GM19035 (cell line): ENCODE measurements around the gene ABCB4.

ENCODE experiments used
- ATAC-seq: cut with Tn5 transposase; IDR thresholded peaks from one replicate; pipeline ENCODE4 v1.9.1; 2021; ENCODE audit not compliant: unreplicated experiment

Gene ABCB4

GRCh38 chr7:87475359-87476178, at the start of gene ABCB4:
Gene ABCB4, minus strand, starts transcription at chr7:87475680. Its CDS starts 215 bp downstream, at chr7:87475465.
- peak; percentile 36 for ATAC-seq

- no peak for ATAC-seq
These were observed 43.3 kb upstream of the ABCB4 start for GRCh38 chr7:87518735-87519134.

- no peak for ATAC-seq
These were observed 42.4 kb upstream of the ABCB4 start for GRCh38 chr7:87517891-87518290.

- ATAC-seq, result no peak
These were observed 41.8 kb upstream of the ABCB4 start for GRCh38 chr7:87517136-87517815.

DNA sequence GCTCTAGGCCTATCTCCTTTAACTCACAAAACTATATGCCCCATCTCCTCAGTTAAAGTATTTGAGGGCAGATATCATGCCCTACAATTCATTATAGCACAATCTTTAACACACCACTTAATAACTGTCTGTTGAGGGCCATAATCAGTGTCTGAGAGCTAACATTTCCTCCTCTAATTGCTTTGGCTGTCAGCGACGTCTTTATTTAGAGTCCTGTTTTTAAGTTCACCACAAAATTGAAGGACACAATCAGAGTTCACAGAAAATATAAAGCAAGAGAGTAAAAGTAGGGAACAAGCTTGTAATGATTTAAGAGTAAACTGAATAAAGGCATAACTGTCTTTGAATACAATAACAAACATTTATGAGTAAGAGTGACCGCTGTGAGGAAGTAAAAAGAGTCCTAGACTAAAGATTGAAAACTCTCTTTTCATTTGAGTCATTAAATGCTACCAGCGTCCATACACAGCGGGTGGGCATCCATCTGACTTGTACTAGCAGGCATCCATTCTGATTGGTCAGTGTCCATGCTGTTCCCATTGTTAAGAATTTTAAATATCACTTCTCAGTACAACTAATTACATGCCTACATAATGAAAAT, 38.4 kb upstream of the ABCB4 start:
- no peak for ATAC-seq

- no peak for ATAC-seq
These were observed 37.4 kb upstream of the ABCB4 start for GRCh38 chr7:87512906-87513305.

GRCh38 chr7:87511510-87511909, 36.0 kb upstream of the ABCB4 start:
- no peak for ATAC-seq

DNA sequence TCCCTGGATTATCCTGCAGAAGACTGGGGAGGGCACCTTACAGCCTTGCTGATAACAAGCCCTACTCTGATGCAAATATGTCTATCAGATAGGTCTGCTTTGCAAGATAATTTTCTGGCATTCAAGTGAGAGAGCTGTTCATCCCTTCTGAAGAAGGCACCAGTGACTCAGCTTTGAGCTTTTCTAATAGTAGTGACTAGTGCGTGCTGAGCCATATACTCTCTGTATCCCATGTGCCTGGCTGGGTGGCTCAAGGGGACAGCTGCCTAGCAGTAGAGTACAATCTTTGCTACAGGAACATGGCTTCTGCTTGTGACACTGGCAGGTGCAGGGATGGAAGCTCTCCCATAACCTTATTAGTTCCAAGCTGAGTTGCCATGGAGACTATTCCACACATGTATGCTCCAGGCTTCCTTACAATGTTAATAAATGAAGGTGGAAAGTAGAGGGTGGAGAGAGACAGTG, 35.0 kb upstream of the ABCB4 start:
- no peak for ATAC-seq

GRCh38 chr7:87507446-87507845, 32.0 kb upstream of the ABCB4 start:
- no peak for ATAC-seq

GRCh38 chr7:87506246-87507180, 31.0 kb upstream of the ABCB4 start:
- ATAC-seq, result no peak

DNA sequence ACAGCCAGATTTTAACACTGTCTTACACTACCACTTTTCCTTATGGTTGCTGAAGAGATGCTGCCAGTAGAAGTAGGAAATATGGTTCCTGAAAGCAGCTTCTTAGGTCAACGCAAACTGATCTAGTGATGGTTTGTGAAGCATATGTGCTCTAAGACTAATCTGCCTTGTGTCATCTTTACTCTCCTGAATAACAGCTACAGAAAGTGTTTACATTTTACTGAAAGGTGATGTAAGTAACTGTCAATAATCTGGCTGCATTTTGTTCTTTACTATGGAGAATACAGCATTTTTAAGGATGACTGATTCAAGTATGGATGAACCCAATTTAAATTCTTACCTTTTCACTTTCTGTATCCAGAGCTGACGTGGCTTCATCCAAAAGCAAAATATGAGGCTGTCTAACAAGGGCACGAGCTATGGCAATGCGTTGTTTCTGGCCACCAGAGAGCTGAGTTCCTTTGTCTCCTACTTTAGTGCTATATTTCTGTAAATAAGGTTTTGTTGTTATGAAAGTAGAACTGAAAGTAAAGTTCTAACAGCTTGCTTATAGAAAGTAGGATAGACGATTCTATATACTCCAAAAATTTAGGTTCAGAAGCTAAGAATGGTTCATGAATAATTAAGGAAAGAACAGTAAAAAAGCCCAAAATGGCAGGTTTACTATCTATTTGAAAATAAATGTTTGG, 30.2 kb upstream of the ABCB4 start:
- no peak for ATAC-seq

GRCh38 chr7:87505122-87505521, 29.6 kb upstream of the ABCB4 start:
- no peak for ATAC-seq

DNA sequence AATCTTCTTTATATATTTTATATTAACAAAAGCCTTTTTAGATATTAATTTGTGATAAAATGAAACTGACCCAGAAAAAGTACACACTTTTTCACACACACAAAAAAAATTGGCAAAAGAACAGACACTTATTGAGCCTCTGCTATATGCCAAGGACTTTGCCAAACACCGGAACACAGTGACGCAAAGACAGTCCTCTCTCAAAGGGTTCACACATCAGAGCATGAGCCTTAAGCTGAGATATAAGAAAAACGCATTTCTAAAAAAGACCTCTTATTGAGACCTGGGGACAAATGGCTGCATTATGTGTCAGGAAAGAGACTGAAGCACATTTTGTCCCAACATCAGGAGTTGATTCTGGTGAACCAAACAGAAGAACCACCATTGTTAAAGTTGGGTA, 24.0 kb upstream of the ABCB4 start:
- ATAC-seq, result no peak

GRCh38 chr7:87498893-87499292, 23.4 kb upstream of the ABCB4 start:
- ATAC-seq, result no peak

DNA sequence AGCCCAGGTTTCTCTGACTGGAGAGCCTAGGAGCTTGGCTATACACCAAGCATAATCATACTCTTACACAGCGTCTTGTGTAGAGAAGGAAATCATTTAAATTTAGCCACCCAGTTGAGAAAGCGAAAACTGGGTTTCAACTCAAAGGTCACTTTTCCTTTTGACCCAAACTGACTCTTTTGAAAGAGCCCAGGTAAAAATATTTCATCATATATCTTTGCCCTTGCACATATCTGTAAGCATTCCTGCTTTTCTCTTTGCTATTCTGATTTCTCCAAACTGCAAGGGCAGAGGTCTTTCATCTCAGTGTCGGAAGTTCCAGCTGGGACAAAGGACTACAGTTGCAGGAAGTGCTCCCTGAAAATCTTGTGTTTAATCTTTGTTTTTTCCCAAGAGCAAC, 22.0 kb upstream of the ABCB4 start:
- no peak for ATAC-seq

DNA sequence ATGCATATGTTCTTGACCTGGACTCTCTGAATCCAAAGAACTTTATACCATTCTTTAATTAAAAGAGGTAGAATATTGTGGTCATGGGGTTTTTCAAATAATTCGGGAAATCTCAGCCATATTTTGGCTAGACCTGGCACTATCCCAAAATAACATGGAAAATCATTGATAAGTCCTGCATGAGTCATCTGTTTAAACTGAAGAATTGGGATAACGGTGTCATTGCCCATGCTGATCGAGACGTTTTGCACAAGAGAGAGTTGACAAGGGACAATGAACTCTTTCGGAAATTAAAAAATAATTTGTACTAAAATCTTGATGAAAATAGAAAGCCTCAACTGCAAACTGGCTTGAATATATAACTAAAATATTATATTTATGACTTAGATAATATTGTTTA, 19.9 kb upstream of the ABCB4 start:
- no peak for ATAC-seq

DNA sequence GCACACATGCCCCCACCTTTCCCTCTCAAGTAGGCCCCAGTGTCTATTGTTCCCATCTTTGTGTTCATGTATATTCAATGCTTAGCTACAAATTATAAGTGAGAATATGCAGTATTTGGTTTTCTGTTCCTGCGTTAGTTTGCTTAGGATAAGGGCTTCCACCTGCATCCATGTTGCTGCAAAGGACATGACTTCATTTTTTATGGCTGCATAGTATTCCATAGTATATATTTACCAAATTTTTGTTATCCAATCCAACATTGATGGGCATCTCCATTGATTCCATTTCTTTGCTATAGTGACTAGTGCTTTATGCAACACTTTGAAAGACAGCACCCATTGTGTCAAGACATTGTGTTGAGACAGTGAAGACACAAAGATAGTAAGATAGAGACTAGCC, 19.0 kb upstream of the ABCB4 start:
- ATAC-seq, result no peak

DNA sequence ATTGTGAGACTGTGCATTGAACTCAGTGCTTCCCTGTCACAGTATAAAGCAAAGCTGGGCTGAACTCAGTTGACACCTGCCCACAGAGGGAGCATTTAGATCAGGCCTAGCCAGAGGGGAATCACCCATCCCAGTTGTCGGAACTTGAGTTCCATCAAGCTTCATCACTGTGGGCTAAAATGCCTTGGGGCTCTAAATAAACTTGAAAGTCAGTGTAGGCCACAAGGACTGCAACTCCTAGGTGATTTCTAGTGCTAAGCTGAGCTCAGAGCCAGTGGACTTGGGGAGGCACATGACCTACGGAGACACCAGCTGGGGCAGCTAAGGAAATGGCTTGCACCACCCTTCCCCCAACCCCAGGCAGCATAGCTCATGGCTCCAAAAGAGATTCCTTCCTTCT, 7.7 kb upstream of the ABCB4 start:
- no peak for ATAC-seq

DNA sequence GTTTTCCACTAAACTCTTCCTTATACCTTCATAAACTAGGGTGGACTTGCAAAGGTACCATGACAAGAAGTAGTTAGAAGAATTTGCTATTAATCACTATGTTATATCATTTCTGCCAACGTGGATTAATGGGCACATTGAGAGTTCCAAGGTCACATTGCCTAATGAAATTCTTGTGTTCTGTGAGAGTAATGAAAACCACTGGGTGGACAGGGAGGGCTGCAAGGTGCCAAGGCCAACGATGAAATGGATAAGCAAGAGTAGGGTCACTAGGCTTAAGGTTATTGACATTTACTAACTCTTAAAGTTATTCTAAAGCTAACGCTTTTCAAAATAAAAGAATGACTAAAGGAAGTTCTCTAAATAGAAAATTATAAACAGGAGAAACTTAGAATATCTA, 6.6 kb upstream of the ABCB4 start:
- ATAC-seq, result no peak

- ATAC-seq, result no peak
These were observed 4.9 kb upstream of the ABCB4 start for GRCh38 chr7:87480386-87480785.
